Measurements from ENCODE around the gene STX16.

Gene STX16

GRCh38 chr20:58658760-58659159, 7.7 kb downstream of the STX16 start:
- TF ChIP-seq CTCF (conservative IDR thresholded peaks at IDR 0.05; ENCODE audit: low read depth) = no peak
- ChIA-PET CTCF (interaction anchor here (0.6 to 1.1 kb wide), 5 partner anchors 8 to 422 kb away, joined by 3 to 5 read pairs (median 4); partner anchors contain the start of gene STX16), POLR2A (ENCODE audit: low non-redundant PET) (no interaction called here)
- no peak for DNase-seq (ENCODE audit: low spot score)
- no peak overlapping the region for H3K27ac ChIP-seq

- DNase-seq (ENCODE audit: low spot score) = no peak
- POLR2A ChIA-PET (ENCODE audit: low non-redundant PET) = interaction anchor here (1.8 kb wide), 1 partner anchor 8 kb away, joined by 7 read pairs; the partner anchor contains the start of gene STX16
- H3K27ac ChIP-seq = no peak overlapping the region
- CTCF ChIA-PET = interaction anchor here (0.6 to 1.9 kb wide), 5 partner anchors 9 to 1640 kb away, joined by 3 to 9 read pairs (median 3); partner anchors contain the start of gene STX16
- no peak for TF ChIP-seq CTCF (conservative IDR thresholded peaks at IDR 0.05; ENCODE audit: low read depth)
These were observed 8.8 kb downstream of the STX16 start for GRCh38 chr20:58659841-58660240.

GRCh38 chr20:58660855-58661597, 9.9 kb downstream of the STX16 start:
- TF ChIP-seq CTCF (conservative IDR thresholded peaks at IDR 0.05; ENCODE audit: low read depth) = no peak
- ChIA-PET POLR2A (ENCODE audit: low non-redundant PET) (interaction anchor here (1.8 kb wide), 1 partner anchor 10 kb away, joined by 7 read pairs; the partner anchor contains the start of gene STX16), CTCF (interaction anchor here (0.6 to 1.9 kb wide), 5 partner anchors 10 to 889 kb away, joined by 3 to 9 read pairs (median 3); partner anchors contain the start of gene STX16)
- no peak for DNase-seq (ENCODE audit: low spot score)
- no peak overlapping the region for H3K27ac ChIP-seq

- POLR2A ChIA-PET (ENCODE audit: low non-redundant PET) = no interaction called here
- no peak for TF ChIP-seq CTCF (conservative IDR thresholded peaks at IDR 0.05; ENCODE audit: low read depth)
- DNase-seq (ENCODE audit: low spot score) = no peak
- H3K27ac ChIP-seq = peak overlapping the region; percentile 12; the same call in 1 of the 2 replicates
- CTCF ChIA-PET = interaction anchor here (0.6 to 1.9 kb wide), 2 partner anchors 11 to 50 kb away, joined by 3 to 9 read pairs; partner anchors contain the start of gene STX16
These were observed 10.8 kb downstream of the STX16 start for GRCh38 chr20:58661598-58662473.

- ChIA-PET CTCF (interaction anchor here (0.8 to 2.0 kb wide), 2 partner anchors 13 to 14 kb away, joined by 3 to 5 read pairs; partner anchors contain the start of gene STX16), POLR2A (ENCODE audit: low non-redundant PET) (interaction anchor here (0.6 kb wide), 1 partner anchor 154 kb away, joined by 3 read pairs; no protein-coding TSS in a partner anchor)
- H3K27ac ChIP-seq = no peak overlapping the region
- DNase-seq (ENCODE audit: low spot score) = no peak
- TF ChIP-seq CTCF (conservative IDR thresholded peaks at IDR 0.05; ENCODE audit: low read depth) = no peak
These were observed 13.2 kb downstream of the STX16 start for GRCh38 chr20:58664331-58664730.

- H3K27ac ChIP-seq = no peak overlapping the region
- DNase-seq (ENCODE audit: low spot score) = no peak
- CTCF ChIA-PET = interaction anchor here (2.0 kb wide), 1 partner anchor 14 kb away, joined by 5 read pairs; the partner anchor contains the start of gene STX16
- POLR2A ChIA-PET (ENCODE audit: low non-redundant PET) = interaction anchor here (0.6 kb wide), 1 partner anchor 154 kb away, joined by 3 read pairs; no protein-coding TSS in a partner anchor
- TF ChIP-seq CTCF (conservative IDR thresholded peaks at IDR 0.05; ENCODE audit: low read depth) = no peak
These were observed 13.8 kb downstream of the STX16 start for GRCh38 chr20:58664883-58665282.
